WI38 (cell line): Measurements from ENCODE around the gene TMEM217.

ENCODE experiments used
- H3K4me3 ChIP-seq: 2 replicates; pipeline ENCODE4 v1.5.1; 2011; ENCODE audit warnings: low read depth, mild to moderate bottlenecking, control low read depth, low read length
- CTCF ChIP-seq: IDR thresholded peaks from 2 replicates; pipeline ENCODE4 v1.5.1; 2012; ENCODE audit warnings: low read depth, mild to moderate bottlenecking, control low read depth, low read length

Gene TMEM217

GRCh38 chr6:37238381-37238780 is 19.6 kb downstream of the TMEM217 start:
- no peak for TF ChIP-seq CTCF
- no peak overlapping the region for H3K4me3 ChIP-seq

GRCh38 chr6:37237789-37238188 is 20.2 kb downstream of the TMEM217 start:
- no peak overlapping the region for H3K4me3 ChIP-seq
- no peak for TF ChIP-seq CTCF

GRCh38 chr6:37236921-37237320 is 21.0 kb downstream of the TMEM217 start:
- TF ChIP-seq CTCF, result no peak
- no peak overlapping the region for H3K4me3 ChIP-seq

- TF ChIP-seq CTCF, result no peak
- no peak overlapping the region for H3K4me3 ChIP-seq
Measured at GRCh38 chr6:37233541-37233940, 24.4 kb downstream of the TMEM217 start.

GRCh38 chr6:37232430-37233017 is 25.4 kb downstream of the TMEM217 start:
- no peak overlapping the region for H3K4me3 ChIP-seq
- no peak for TF ChIP-seq CTCF

GRCh38 chr6:37230104-37230503 is 27.8 kb downstream of the TMEM217 start:
- no peak for TF ChIP-seq CTCF
- no peak overlapping the region for H3K4me3 ChIP-seq

GRCh38 chr6:37225350-37226169 is 32.4 kb downstream of the TMEM217 start:
- no peak overlapping the region for H3K4me3 ChIP-seq
- TF ChIP-seq CTCF, result no peak
